ENCODE results near the gene PKNOX2. TPM values are rescaled to one million over a fixed set of nuclear protein-coding genes. Genes with fewer than 3 reads are reported as not detected.

PKNOX2 gene
- total RNA-seq, 6 experiments from 2014 or later: 0.09 to 0.31 (median 0.14) TPM

DNA sequence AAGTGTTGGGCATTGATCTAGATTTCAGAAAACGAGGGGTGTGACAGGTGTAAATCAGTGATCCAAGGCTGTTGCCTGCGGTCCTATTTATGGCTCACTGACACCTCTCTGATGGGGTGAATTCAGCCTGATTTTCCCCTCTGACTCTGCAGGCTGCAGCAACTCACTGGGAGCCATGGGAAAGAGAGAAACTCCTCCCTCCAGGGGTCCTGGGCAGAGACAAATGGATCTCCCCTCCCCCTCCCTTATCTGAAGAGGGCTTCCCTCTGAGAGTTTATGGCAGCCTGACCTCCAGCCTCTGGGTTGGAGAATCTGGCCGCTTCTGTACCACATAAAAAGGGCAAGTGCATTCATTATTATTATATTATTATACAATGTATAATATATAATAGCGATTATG, 1.8 kb upstream of the PKNOX2 start:
- no peak for TF ChIP-seq POLR2A (IDR thresholded peaks at IDR 0.05)
- no peak for TF ChIP-seq CTCF (IDR thresholded peaks at IDR 0.05)
- WGBS (ENCODE audit: insufficient coverage, low coverage, low lambda C conversion rate, missing lambda C conversion rate): 44% methylated on average over 4 of the region's 4 CpGs
- H3K27me3 ChIP-seq: peaks cover 0 to 7% of the 10 kb centered on the region in 2 donors
- DNase-seq (no peak), ATAC-seq (no peak)
- H3K36me3 ChIP-seq: no peaks in the 10 kb centered on the region
- no peaks in the 10 kb centered on the region for H3K9me3 ChIP-seq
- H3K4me3 ChIP-seq: no peak overlapping the region
- H3K4me1 ChIP-seq: peaks cover 0 to 20% (median 5%) of the 10 kb centered on the region in 4 donors
- intact Hi-C loops (cut with DNase I): loop anchor here (5.0 to 10.0 kb wide), 2 partner anchors 182 to 195 kb away; no protein-coding TSS in a partner anchor
- no peak overlapping the region for H3K27ac ChIP-seq

DNA sequence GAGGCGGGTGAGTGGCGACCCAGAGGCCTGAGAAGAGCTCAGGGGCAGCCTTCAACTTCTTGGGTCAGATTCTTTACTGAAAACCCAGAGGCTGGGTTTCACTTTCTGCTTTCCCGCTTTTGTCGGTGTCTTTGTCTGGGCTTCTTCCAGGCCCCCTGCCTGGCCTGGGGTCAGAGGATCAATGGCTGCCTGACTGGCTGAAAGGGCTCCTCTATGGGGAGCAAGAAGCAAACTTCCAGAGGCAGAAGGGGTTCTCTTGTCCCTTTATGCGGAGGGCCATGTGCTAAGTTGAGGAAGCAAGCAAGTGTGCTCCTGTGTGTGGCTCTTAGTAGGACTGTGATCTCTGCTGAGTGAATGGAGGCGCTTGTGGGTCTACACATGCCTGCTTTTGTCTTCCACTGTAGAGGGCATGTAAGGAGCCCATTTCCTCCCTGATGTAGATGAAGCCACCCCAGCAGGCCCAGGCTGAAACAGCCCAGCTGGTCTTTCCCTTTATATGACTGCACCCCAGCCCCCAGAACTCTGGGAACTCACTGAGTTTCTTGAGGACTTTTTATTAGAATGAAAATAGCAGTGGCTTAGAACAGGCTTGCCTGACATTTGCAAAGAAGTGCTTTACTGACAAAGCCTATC, 1.0 kb upstream of the PKNOX2 start:
- H3K4me3 ChIP-seq: no peak overlapping the region
- WGBS (ENCODE audit: insufficient coverage, low coverage, low lambda C conversion rate, missing lambda C conversion rate): 66% methylated on average over 3 of the region's 6 CpGs
- ATAC-seq: no peak
- H3K4me1 ChIP-seq: peaks cover 0 to 26% (median 5%) of the 10 kb centered on the region in 4 donors
- peaks cover 0 to 7% of the 10 kb centered on the region in 2 donors for H3K27me3 ChIP-seq
- intact Hi-C loops (cut with DNase I): loop anchor here (5.0 to 10.0 kb wide), 2 partner anchors 181 to 194 kb away; no protein-coding TSS in a partner anchor
- H3K27ac ChIP-seq: no peak overlapping the region
- DNase-seq: no peak
- H3K9me3 ChIP-seq: no peaks in the 10 kb centered on the region
- TF ChIP-seq CTCF (IDR thresholded peaks at IDR 0.05): no peak
- no peak for TF ChIP-seq POLR2A (IDR thresholded peaks at IDR 0.05)
- no peaks in the 10 kb centered on the region for H3K36me3 ChIP-seq

- ATAC-seq: no peak
- no peak for DNase-seq
- Histone ChIP-seq H3K36me3 (no peaks in the 10 kb centered on the region), H3K27ac (no peak overlapping the region), H3K4me3 (no peak overlapping the region), H3K27me3 (peaks cover 0 to 7% of the 10 kb centered on the region in 2 donors), H3K9me3 (no peaks in the 10 kb centered on the region), H3K4me1 (peaks cover 0 to 26% (median 5%) of the 10 kb centered on the region in 4 donors)
- intact Hi-C loops (cut with DNase I): loop anchor here (5.0 to 10.0 kb wide), 2 partner anchors 181 to 193 kb away; no protein-coding TSS in a partner anchor
- WGBS (ENCODE audit: insufficient coverage, low coverage, low lambda C conversion rate, missing lambda C conversion rate): 39% methylated on average over 4 of the region's 8 CpGs
- TF ChIP-seq POLR2A (IDR thresholded peaks at IDR 0.05) (no peak), CTCF (IDR thresholded peaks at IDR 0.05) (no peak)
These were observed 495 bp upstream of the PKNOX2 start for GRCh38 chr11:125164091-125164421.

GRCh38 chr11:125165111-125165842, 726 bp downstream of the PKNOX2 start:
- Histone ChIP-seq H3K27me3 (peaks cover 0 to 7% of the 10 kb centered on the region in 2 donors), H3K4me1 (peaks cover 0 to 26% (median 5%) of the 10 kb centered on the region in 4 donors), H3K9me3 (no peaks in the 10 kb centered on the region), H3K36me3 (no peaks in the 10 kb centered on the region), H3K27ac (peak overlapping the region in 1 of 3 donors; percentile 13), H3K4me3 (peak overlapping the region; percentile 43 to 53 (median 49))
- intact Hi-C loops (cut with DNase I): loop anchor here in 1 of 2 donors (10.0 kb wide), 1 partner anchor 180 kb away; no protein-coding TSS in a partner anchor
- DNase-seq: peak in 1 of 3 donors; percentile 54
- ATAC-seq: peak; percentile 48 to 53 (median 52)
- 5% methylated on average over 13 of the region's 80 CpGs for WGBS (ENCODE audit: insufficient coverage, low coverage, low lambda C conversion rate, missing lambda C conversion rate)
- no peak for TF ChIP-seq POLR2A (IDR thresholded peaks at IDR 0.05)
- no peak for TF ChIP-seq CTCF (IDR thresholded peaks at IDR 0.05)
